Keratinocyte (primary cell): ENCODE measurements around the gene C8B. TPM values are rescaled to one million over a fixed set of nuclear protein-coding genes. Genes with fewer than 3 reads are reported as not detected.

Experiments used
- DNase-seq: peaks from one replicate; pipeline ENCODE4 v3.0.0-alpha.2; 2011; ENCODE audit warnings: low read depth, missing footprints, low spot score
- FAIRE-seq: peaks from 2 replicates; lab custom pipeline; 2011; peaks lifted over from hg19 to GRCh38; lab: Jason Lieb, UNC
- H2AFZ ChIP-seq: 2 replicates; pipeline ENCODE4 v1.6.0; 2012; ENCODE audit warnings: low read length, control low read depth, inconsistent platforms; ENCODE audit not compliant: control insufficient read depth
- H3K27ac ChIP-seq: 2 replicates; pipeline ENCODE4 v1.5.1; 2011; ENCODE audit warnings: low read length; ENCODE audit not compliant: control insufficient read depth, insufficient read depth
- H3K27me3 ChIP-seq: 3 replicates; pipeline ENCODE4 v1.6.0; 2011; ENCODE audit warnings: low read length; ENCODE audit not compliant: control insufficient read depth, insufficient read depth; ENCODE audit errors: extremely low read depth
- H3K36me3 ChIP-seq, 2 experiments: 2 replicates in 1 of 2; 3 replicates in 1 of 2; pipeline ENCODE4 v1.5.1; 2011; ENCODE audit warnings: low read length in 2 of 2, mild to moderate bottlenecking in 1 of 2; ENCODE audit not compliant: control insufficient read depth in 2 of 2, insufficient read depth in 2 of 2; ENCODE audit errors: extremely low read depth in 1 of 2
- H3K4me1 ChIP-seq: 3 replicates; pipeline ENCODE4 v1.5.1; 2011; ENCODE audit warnings: low read length; ENCODE audit not compliant: control insufficient read depth, insufficient read depth; ENCODE audit errors: extremely low read depth
- H3K4me2 ChIP-seq: 3 replicates; pipeline ENCODE4 v1.6.0; 2011; ENCODE audit warnings: low read depth, low read length; ENCODE audit not compliant: control insufficient read depth, insufficient read depth; ENCODE audit errors: extremely low read depth
- H3K4me3 ChIP-seq, 3 experiments: fragments of 200-600 bp in 1 of 3; sonication (generic) in 1 of 3; 2 replicates in 2 of 3; 3 replicates in 1 of 3; pipeline ENCODE4 v1.5.1; 2011 to 2016; ENCODE audit warnings: low read length in 3 of 3, mild to moderate bottlenecking in 3 of 3, control low read depth in 2 of 3, inconsistent platforms in 1 of 3, low read depth in 1 of 3, mixed read lengths in 1 of 3, mixed run types in 1 of 3, moderate library complexity in 1 of 3; ENCODE audit not compliant: control insufficient read depth in 2 of 3, insufficient read depth in 2 of 3; ENCODE audit errors: extremely low read depth in 1 of 3
- H3K79me2 ChIP-seq: 2 replicates; pipeline ENCODE4 v1.6.0; 2012; ENCODE audit warnings: low read length; ENCODE audit not compliant: control insufficient read depth, insufficient read depth
- H3K9ac ChIP-seq: 3 replicates; pipeline ENCODE4 v1.6.0; 2011; ENCODE audit warnings: low read length; ENCODE audit not compliant: control insufficient read depth, insufficient read depth; ENCODE audit errors: extremely low read depth
- H3K9me1 ChIP-seq: 3 replicates; pipeline ENCODE4 v1.6.0; 2011; ENCODE audit warnings: low read length; ENCODE audit not compliant: control insufficient read depth, insufficient read depth; ENCODE audit errors: extremely low read depth
- H3K9me3 ChIP-seq: 2 replicates; pipeline ENCODE4 v1.5.1; 2012; ENCODE audit warnings: low read depth, low read length; ENCODE audit not compliant: control insufficient read depth
- H4K20me1 ChIP-seq: 3 replicates; pipeline ENCODE4 v1.6.0; 2011; ENCODE audit warnings: low read length; ENCODE audit not compliant: control insufficient read depth, insufficient read depth; ENCODE audit errors: extremely low read depth
- CTCF ChIP-seq, 3 experiments: IDR thresholded peaks in 1 of 3; conservative IDR thresholded peaks in 1 of 3; optimal IDR thresholded peaks in 1 of 3; 2 replicates in 2 of 3; 3 replicates in 1 of 3; pipeline versions ENCODE3 to v1.5.1; 2011; ENCODE audit warnings: low read length in 3 of 3, mild to moderate bottlenecking in 3 of 3, moderate library complexity in 2 of 3, control low read depth in 1 of 3, inconsistent platforms in 1 of 3; ENCODE audit not compliant: insufficient read depth in 2 of 3; ENCODE audit errors: extremely low read depth in 1 of 3
- EZH2 ChIP-seq: IDR thresholded peaks from one replicate; pipeline ENCODE4 v1.6.1; 2012; ENCODE audit warnings: inconsistent platforms, mild to moderate bottlenecking, low read length, moderate library complexity
- dilution Hi-C: fragments of 300-500 bp; cut with MboI; formaldehyde crosslinking; loops from one replicate; pipeline ENCODE4 v1.7.0; 2020; ENCODE audit warnings: low sequenced_read_pairs; ENCODE audit not compliant: extremely low pct_ligation_motif_present
- polyA minus RNA-seq, 3 experiments: library from RNA; depleted of rRNA, polyadenylated mRNA; stranded (reverse); fragments of >200 nt; gene quantifications; 1 replicate in 1 of 3; 2 replicates in 1 of 3; 3 replicates in 1 of 3; pipeline ENCODE4 v1.2.3, GENCODE V29; 2011
- polyA plus RNA-seq, 5 experiments: library from polyadenylated mRNA; depleted of rRNA in 3 of 5; stranded (reverse) in 3 of 5; stranded (forward) in 1 of 5; unstranded in 1 of 5; fragments of >200 nt; gene quantifications; 1 replicate in 1 of 5; 2 replicates in 3 of 5; 3 replicates in 1 of 5; pipeline versions ENCODE4 v1.2.1 to v1.2.3, GENCODE V29; 2011 to 2012; ENCODE audit warnings: missing spikeins in 2 of 5, low read depth in 1 of 5, low replicate concordance in 1 of 5

The C8B gene
- polyA plus RNA-seq (0.04 to 0.09 TPM (median 0.05 TPM) in 3 replicates), polyA minus RNA-seq (not detected in 3 replicates)
- not detected for polyA plus RNA-seq (2011; ENCODE audit: low read depth)
- 0.05 and 0.10 TPM in 2 replicates for polyA plus RNA-seq (2011; cell fraction: cytosol; rRNA removed)
- 0.05 and 0.07 TPM in 2 replicates for polyA plus RNA-seq (2011; cell fraction: nucleus; rRNA removed)
- polyA plus RNA-seq (2012; ENCODE audit: low replicate concordance): not detected in 2 replicates
- not detected for polyA minus RNA-seq (2011; cell fraction: cytosol; rRNA and poly(A)+ RNA removed)
- polyA minus RNA-seq (2011; cell fraction: nucleus; rRNA and poly(A)+ RNA removed): not detected in 2 replicates

GRCh38 chr1:56965916-56966697, at the start of gene C8B:
C8B (minus strand) TSS chr1:56966015; CDS start chr1:56965948, 67 bp downstream.
- no peak within 1 kb of the TSS for H2AFZ ChIP-seq
- no peaks in the 10 kb centered on the region for H3K9me3 ChIP-seq
- DNase-seq (no peak), FAIRE-seq (no peak)
- no peaks in the 10 kb centered on the region for H3K9me1 ChIP-seq
- no peak within 1 kb of the TSS for H3K4me2 ChIP-seq
- H3K4me3 ChIP-seq: no peak within 1 kb of the TSS
- H3K9ac ChIP-seq: no peak within 1 kb of the TSS
- H3K27ac ChIP-seq: no peak within 1 kb of the TSS
- no peaks in the 10 kb centered on the region for H3K36me3 ChIP-seq
- no peaks in the 10 kb centered on the region for H3K4me1 ChIP-seq
- no peaks in the 10 kb centered on the region for H3K27me3 ChIP-seq
- no peaks in the 10 kb centered on the region for H4K20me1 ChIP-seq
- TF ChIP-seq CTCF (optimal IDR thresholded peaks at IDR 0.05 in 1 of 3, IDR thresholded peaks at IDR 0.05 in 1 of 3, conservative IDR thresholded peaks at IDR 0.05 in 1 of 3; ENCODE audit: extremely low read depth in 1 of 3, insufficient read depth in 2 of 3, low read length in 3 of 3) (no peak), EZH2 (no peak)
- H3K79me2 ChIP-seq: no peaks in the 10 kb centered on the region
- dilution Hi-C loops: no loop called here

GRCh38 chr1:57015071-57015470, 49.3 kb upstream of the C8B start:
- Histone ChIP-seq H3K4me1 (no peaks in the 10 kb centered on the region), H3K27me3 (no peaks in the 10 kb centered on the region), H3K27ac (no peak overlapping the region), H3K79me2 (no peaks in the 10 kb centered on the region), H3K9me3 (no peaks in the 10 kb centered on the region), H2AFZ (no peak overlapping the region), H3K9me1 (no peaks in the 10 kb centered on the region), H3K4me3 (no peak overlapping the region), H3K36me3 (no peaks in the 10 kb centered on the region), H3K9ac (no peak overlapping the region), H3K4me2 (no peak overlapping the region), H4K20me1 (no peaks in the 10 kb centered on the region)
- dilution Hi-C loops: no loop called here
- TF ChIP-seq EZH2 (no peak), CTCF (optimal IDR thresholded peaks at IDR 0.05 in 1 of 3, IDR thresholded peaks at IDR 0.05 in 1 of 3, conservative IDR thresholded peaks at IDR 0.05 in 1 of 3; ENCODE audit: extremely low read depth in 1 of 3, insufficient read depth in 2 of 3, low read length in 3 of 3) (no peak)
- FAIRE-seq: no peak
- no peak for DNase-seq
